Lower lobe of right lung (tissue), 2 donors: ENCODE results near the gene RAB27A. TPM values are rescaled to one million over a fixed set of nuclear protein-coding genes. Genes with fewer than 3 reads are reported as not detected.

Experiments
- ATAC-seq, 2 donors: fragments of 200-7000 bp; cut with Tn5 transposase; one replicate each; pipeline ENCODE4 v1.9.1; 2020 to 2022; ENCODE audit warnings: mild to moderate bottlenecking in 2 of 2, moderate library complexity in 2 of 2
- DNase-seq: peaks from one replicate; pipeline ENCODE4 v3.0.0-alpha.2; 2020
- H3K27ac ChIP-seq: fragments of 200-600 bp; one replicate; pipeline ENCODE4 v1.8.0; 2022
- H3K27me3 ChIP-seq: fragments of 200-600 bp; one replicate; pipeline ENCODE4 v1.8.0; 2022; ENCODE audit warnings: low read depth
- H3K36me3 ChIP-seq: fragments of 200-600 bp; one replicate; pipeline ENCODE4 v1.8.0; 2022; ENCODE audit warnings: mild to moderate bottlenecking
- H3K4me1 ChIP-seq: fragments of 200-600 bp; one replicate; pipeline ENCODE4 v1.8.0; 2022
- H3K4me3 ChIP-seq: fragments of 200-600 bp; one replicate; pipeline ENCODE4 v1.8.0; 2022; ENCODE audit warnings: mild to moderate bottlenecking
- H3K9me3 ChIP-seq: fragments of 200-600 bp; one replicate; pipeline ENCODE4 v1.8.0; 2022
- intact Hi-C: fragments of 100-400 bp; cut with DNase I; formaldehyde crosslinking; loops from one replicate; pipeline ENCODE4 v1.11.0; 2022
- total RNA-seq: library from RNA; stranded (reverse); fragmentation: NEBNext Ultra II Directional; extraction: Animal tissue kit (Norgen Biotek cat#: 25700); gene quantifications from one replicate; pipeline ENCODE4 v1.2.1, GENCODE V29; 2021
- TF ChIP-seq, protein P1 (sequence below): fragments of 200-600 bp; IDR thresholded peaks from one replicate; pipeline ENCODE4 v1.8.0; 2022; ENCODE audit warnings: antibody characterized with exemption, mild to moderate bottlenecking
- donor health status: DM: no; HTN: yes; CAD: no; lungs with severe emphysema.

RAB27A gene
- total RNA-seq, 1 donor from 2014 or later = 63.4 TPM

DNA sequence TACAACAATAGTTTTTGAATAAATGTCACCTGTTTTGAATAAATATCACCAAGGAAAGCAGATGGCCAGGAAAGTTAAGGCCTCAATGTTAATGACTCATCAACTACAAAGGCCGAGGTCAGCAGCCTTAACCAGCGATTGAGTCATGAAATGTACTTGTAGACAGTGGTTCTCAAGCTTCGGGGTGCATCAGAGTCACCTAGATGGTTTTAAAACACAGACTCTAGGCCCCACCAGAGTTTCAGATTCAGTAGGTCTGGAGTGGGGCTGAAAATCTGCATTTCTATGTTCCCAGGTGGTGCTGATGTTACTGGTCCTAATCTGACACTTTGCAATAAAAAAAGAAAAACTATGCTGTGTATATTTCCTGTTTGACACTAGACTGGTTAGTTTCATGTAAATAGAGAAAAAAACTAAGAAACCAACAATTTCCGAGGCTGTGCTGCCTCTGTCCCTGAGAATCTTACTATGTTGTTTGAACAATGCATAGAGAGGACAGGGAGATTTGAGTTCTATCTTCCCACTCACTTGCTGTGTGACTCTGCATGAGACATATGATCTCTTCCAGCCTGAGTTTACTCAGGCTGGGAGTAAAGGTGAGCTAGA, 9.8 kb downstream of the RAB27A start:
- intact Hi-C loops = no loop called here
- H3K4me3 ChIP-seq = no peak overlapping the region
- no peaks in the 10 kb centered on the region for H3K27me3 ChIP-seq
- no peaks in the 10 kb centered on the region for H3K9me3 ChIP-seq
- ATAC-seq = peak; percentile 42 to 64
- TF ChIP-seq, protein P1, sequence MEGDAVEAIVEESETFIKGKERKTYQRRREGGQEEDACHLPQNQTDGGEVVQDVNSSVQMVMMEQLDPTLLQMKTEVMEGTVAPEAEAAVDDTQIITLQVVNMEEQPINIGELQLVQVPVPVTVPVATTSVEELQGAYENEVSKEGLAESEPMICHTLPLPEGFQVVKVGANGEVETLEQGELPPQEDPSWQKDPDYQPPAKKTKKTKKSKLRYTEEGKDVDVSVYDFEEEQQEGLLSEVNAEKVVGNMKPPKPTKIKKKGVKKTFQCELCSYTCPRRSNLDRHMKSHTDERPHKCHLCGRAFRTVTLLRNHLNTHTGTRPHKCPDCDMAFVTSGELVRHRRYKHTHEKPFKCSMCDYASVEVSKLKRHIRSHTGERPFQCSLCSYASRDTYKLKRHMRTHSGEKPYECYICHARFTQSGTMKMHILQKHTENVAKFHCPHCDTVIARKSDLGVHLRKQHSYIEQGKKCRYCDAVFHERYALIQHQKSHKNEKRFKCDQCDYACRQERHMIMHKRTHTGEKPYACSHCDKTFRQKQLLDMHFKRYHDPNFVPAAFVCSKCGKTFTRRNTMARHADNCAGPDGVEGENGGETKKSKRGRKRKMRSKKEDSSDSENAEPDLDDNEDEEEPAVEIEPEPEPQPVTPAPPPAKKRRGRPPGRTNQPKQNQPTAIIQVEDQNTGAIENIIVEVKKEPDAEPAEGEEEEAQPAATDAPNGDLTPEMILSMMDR = no peak
- peak overlapping the region; percentile 28 for H3K27ac ChIP-seq
- H3K36me3 ChIP-seq = no peaks in the 10 kb centered on the region
- peaks cover 75% of the 10 kb centered on the region for H3K4me1 ChIP-seq
- no peak for DNase-seq

DNA sequence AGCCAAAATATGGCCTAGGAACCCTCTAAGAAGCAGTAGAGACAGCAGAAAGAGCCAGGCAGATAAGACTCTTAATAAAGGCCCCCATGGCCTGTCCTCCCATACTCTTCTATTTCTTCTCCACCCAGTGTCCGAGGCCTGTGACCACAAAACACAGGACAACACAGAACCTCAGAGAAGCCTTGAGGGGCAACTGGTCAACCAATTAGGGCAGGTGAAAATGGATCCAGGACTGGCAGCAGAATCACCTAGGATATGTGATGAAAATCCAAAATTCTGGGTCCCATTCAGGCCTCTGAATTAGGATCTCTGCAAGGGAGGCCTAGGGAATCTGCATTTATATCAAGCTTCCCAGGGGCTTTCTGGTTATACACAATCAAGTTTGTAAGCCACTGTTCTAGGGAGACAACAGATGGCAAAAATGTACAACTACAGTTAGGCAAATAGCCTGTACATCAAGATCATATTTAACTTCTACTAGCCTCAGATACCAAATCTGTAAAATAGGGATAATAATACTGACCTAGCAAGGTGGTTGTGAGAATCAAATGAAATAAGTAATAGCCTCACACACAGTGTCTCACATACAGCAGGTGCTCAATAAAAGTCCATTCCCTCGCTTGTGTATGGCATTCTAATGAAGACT, 10.4 kb downstream of the RAB27A start:
- ATAC-seq (no peak), DNase-seq (no peak)
- H3K9me3 ChIP-seq = no peaks in the 10 kb centered on the region
- no peak overlapping the region for H3K4me3 ChIP-seq
- H3K27me3 ChIP-seq = no peaks in the 10 kb centered on the region
- intact Hi-C loops = no loop called here
- peak overlapping the region; percentile 28 for H3K27ac ChIP-seq
- no peaks in the 10 kb centered on the region for H3K36me3 ChIP-seq
- peaks cover 68% of the 10 kb centered on the region for H3K4me1 ChIP-seq
- TF ChIP-seq, protein P1 = no peak

GRCh38 chr15:55277715-55278114, 11.9 kb downstream of the RAB27A start:
- intact Hi-C loops = no loop called here
- H3K27me3 ChIP-seq = no peaks in the 10 kb centered on the region
- H3K36me3 ChIP-seq = no peaks in the 10 kb centered on the region
- peak overlapping the region; percentile 2 for H3K27ac ChIP-seq
- H3K4me1 ChIP-seq = peaks cover 53% of the 10 kb centered on the region
- H3K4me3 ChIP-seq = no peak overlapping the region
- ATAC-seq (no peak), DNase-seq (no peak)
- TF ChIP-seq, protein P1 = no peak
- H3K9me3 ChIP-seq = no peaks in the 10 kb centered on the region

DNA sequence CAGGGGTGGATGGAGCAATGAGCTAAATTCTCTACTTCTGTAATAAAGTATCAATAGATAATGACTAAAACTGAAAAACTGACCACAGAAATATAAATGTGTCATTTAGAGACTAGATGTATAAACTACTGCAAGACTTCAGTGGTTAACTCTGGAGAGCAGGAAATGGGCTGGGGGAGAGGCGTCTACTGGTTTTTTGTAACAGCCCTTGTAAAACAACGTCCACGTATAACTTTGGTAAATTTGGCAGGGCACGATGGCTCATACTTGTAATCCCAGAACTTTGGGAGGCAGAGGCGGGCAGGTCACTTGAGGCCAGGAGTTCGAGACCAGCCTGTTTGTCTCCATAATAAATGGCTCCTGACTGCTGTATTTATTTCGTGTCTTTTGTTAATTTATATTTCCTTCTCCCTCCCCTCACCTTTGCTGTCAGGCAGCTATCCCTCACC, 12.5 kb downstream of the RAB27A start:
- peaks cover 47% of the 10 kb centered on the region for H3K4me1 ChIP-seq
- DNase-seq (no peak), ATAC-seq (peak; percentile 43 to 58)
- TF ChIP-seq, protein P1 = no peak
- no peaks in the 10 kb centered on the region for H3K9me3 ChIP-seq
- H3K36me3 ChIP-seq = no peaks in the 10 kb centered on the region
- H3K4me3 ChIP-seq = no peak overlapping the region
- H3K27ac ChIP-seq = peak overlapping the region; percentile 2
- H3K27me3 ChIP-seq = no peaks in the 10 kb centered on the region
- intact Hi-C loops = no loop called here

DNA sequence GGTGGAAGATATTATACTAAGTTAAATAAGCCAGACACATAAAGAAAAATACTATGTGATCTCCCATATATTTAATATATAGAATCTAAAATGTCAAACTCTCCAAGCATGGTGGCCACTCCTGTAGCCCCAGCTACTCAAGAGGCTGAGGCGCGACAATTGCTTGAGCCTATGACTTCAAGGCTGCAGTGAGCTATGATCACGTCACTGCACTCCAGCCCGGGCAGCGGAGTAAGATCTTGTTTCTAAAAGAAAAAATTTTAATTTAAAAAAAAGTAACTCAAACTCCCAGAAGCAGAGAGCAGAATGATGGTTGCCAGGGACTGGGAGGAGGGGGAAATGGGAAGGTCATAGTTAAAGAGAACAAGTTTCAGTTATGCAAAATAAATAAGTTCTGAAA, 13.3 kb downstream of the RAB27A start:
- TF ChIP-seq, protein P1 = no peak
- Histone ChIP-seq H3K27me3 (no peaks in the 10 kb centered on the region), H3K36me3 (no peaks in the 10 kb centered on the region), H3K4me1 (peaks cover 39% of the 10 kb centered on the region), H3K4me3 (no peak overlapping the region), H3K27ac (peak overlapping the region; percentile 13), H3K9me3 (no peaks in the 10 kb centered on the region)
- DNase-seq = no peak
- ATAC-seq = no peak
- intact Hi-C loops = no loop called here
